GM21825 (cell line): ENCODE data around the gene RDH5.
"Not testable (repeated sequence)": the region's sequence is repeated elsewhere in the genome, so short reads cannot be mapped to it uniquely, and the experiment has no call there.

Experiments used
- ATAC-seq: cut with Tn5 transposase; IDR thresholded peaks from one replicate; pipeline ENCODE4 v1.9.1; 2021; ENCODE audit warnings: mild to moderate bottlenecking, moderate library complexity; ENCODE audit not compliant: unreplicated experiment

The RDH5 gene

DNA sequence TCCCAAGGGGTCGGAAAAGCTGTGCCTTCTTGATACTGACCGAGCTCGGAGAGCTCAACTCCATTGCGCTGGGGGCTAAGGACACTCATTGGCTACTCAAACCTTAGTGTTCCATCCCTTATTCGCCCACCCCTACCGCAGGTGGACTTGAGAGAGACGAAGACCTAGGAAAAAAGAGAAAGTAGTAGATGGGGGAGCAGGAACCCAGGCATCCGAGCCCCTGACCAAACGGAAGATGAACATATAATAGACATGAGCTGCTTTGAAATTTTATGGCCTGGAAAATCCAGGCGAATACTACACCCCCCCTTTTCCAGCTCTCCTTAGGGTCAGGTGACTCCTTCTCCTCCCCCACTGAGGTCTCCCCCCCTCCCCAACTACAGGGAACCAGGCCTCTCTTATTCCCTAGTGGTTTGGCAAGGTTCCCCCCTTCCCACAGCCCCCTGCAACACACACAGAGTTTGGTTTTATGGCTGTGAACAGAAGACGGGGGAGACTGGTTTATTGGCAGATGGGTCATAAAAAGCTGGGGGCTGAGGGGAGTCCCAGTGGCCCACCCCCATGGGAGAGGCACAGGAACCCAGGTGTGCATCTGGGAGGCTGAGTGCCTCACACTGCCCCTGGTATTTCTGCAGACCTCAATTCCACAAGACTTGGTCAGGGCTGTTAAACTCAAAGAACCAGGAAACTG lies 24.3 kb downstream of the RDH5 start:
- no peak for ATAC-seq

DNA sequence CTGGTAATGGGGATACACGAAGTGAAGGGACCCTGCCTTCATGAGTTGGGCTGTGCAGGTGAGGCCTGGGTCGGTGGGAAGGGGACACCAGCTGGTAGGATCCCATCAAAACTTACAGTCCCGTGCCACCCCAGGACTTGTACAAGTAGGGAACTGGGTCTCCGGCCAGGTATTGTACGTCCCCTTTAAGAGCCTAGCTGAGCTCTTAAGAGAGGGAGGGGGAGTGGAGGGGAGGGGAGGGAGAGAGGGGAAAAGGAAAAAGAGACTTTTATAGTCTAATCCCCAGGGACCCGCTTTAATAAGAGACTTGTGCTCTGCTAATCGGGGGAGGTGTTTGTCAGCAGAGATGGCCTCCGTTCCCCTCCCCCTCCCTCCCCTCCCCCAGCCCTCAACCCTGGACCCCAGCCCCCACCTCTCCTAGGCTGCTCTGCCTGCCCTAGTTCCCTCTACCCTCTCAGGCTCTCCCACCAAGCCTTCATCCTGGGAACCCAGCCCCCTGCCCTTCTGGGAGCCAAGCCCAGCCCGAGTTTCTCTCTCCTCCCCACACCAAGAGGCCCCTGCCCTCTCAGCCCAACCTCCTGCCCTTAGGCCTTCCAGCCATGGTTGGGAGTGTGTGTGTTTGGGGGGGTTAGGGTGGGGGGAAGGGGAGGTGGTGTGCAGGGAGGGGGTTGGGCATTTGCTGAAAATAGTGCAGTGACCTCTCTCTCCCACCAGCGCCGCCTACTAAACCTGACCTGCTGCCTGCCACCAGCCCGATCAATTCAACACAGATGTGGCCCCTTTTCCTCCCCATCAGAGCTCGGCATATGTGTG lies 25.4 kb downstream of the RDH5 start:
- ATAC-seq = no peak

DNA sequence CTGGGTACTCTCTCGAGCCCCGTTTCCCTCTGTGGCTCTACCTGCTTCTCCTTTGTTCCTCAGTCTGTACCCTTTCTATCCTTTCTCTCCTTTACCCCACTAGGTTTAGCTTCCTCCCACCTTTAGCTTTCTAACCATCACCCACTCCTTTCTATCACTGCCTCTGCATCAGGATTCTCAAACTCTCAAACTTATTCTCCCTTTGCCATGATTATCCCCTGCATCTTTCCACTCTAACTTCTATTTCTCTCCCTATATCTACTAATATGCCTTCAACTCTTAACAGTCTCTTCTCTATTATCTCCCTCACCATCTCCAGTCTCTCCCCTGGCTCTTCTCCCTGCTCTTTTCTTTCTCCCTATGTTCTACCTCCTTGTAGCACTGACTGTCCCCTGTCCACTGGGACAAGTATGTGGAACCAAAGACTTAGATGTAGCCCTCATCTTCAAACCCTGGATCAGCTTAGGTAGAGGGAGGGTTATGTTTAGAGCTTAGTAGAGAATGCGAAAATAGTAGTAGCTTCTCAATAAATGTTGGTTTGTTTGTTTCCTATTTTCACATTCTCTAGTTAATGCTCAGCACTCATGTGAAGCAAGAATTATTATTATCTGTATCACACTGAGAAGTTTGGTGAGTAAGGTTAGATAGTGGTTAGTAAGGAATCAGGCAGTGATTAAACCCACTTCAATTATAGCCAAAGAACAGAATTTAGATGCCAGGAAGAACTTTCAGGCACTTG lies 26.1 kb downstream of the RDH5 start:
- no peak for ATAC-seq

DNA sequence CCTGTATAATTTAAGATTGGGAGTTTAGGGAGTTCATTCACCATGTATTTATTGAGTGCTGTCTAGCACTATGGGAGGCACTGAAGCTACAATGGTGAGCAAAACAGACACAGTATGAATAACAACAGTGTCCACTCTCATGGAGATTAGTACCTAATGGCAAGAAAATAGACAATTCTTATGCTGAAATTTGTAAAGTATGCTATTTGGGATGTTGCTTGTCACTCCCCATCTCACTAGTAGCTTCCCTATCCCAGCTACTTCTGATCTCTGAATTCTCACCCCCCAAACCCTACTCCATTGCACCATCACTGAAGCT lies 26.7 kb downstream of the RDH5 start:
- ATAC-seq = no peak

DNA sequence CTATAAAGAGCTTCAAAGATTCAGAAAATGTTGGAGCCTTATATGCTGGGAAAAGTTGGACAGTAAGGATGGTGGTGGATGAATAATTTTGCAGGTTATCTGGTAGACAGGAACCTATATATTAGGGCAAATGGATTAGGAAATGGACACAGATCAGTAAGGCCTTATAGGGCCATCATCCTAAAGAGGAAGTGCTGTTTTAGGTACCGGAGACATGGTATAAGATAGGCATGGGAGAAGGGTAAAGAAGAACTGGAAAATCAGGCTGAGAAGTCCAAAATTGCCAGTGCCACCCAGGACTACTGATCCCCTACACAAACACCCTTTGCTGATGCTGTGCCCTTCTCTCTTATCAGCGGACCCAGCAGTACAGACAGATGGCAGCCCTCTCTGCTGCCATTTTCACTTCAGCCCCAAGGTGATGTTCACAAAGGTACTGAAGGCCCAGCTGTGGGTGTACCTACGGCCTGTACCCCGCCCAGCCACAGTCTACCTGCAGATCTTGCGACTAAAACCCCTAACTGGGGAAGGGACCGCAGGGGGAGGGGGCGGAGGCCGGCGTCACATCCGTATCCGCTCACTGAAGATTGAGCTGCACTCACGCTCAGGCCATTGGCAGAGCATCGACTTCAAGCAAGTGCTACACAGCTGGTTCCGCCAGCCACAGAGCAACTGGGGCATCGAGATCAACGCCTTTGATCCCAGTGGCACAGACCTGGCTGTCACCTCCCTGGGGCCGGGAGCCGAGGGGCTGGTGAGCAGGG lies 28.2 kb downstream of the RDH5 start:
- no peak for ATAC-seq

DNA sequence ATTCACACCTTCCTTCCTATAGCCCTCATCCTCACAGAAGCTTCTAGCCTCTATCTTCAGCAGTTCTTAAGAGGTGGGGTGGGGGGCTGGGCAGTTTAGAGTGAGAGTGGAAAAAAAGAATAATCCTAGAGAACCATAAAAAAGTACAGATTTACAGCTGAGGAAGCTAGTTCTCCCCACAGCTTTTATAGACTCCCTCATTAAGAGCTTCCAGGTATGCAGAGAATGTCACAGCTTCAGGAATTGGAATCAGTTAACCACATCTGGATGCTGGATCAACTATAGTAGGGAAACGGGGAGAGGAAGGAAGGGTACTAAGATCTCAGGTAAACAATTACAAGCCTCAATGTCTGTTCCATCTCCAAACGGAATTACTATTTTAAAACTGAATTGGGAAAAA lies 35.1 kb downstream of the RDH5 start:
- ATAC-seq = no peak

DNA sequence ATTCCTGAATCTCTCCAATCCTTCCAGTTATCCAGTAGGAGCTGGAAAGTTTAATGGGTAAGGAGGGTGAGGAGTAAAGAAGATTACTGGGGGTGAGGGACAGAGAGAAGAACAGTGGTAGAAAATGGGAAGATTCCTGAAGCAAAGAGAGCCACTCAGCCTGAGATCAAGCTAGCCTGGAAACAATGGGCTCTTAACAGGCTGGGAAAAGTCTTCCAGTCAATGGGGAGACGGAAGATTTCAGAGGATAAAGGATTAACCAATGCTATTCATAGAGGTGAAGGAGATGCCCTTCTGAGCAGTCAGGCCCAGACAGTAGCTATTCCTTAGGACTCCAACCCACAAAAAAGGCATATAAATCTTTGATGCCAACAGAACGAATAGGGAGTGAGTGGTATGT lies 37.5 kb downstream of the RDH5 start:
- ATAC-seq = no peak

DNA sequence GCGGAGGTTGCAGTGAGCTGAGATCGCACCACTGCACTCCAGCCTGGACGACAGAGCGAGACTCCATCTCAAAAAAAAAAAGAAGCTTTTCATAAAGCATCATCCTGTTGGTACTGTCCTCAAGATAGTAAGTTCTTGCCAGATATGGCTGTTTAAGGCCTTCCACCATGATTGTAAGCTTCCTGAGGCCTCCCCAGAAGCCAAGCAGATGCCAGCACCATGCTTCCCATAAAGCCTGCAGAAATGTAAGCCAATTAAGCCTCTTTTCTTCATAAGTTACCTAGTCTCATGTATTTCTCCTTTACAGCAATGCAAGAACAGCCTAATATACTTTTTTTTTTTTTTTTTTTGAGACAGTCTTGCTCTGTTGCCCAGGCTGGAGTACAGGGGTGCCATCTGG lies 38.4 kb downstream of the RDH5 start:
- ATAC-seq = not testable (repeated sequence)

DNA sequence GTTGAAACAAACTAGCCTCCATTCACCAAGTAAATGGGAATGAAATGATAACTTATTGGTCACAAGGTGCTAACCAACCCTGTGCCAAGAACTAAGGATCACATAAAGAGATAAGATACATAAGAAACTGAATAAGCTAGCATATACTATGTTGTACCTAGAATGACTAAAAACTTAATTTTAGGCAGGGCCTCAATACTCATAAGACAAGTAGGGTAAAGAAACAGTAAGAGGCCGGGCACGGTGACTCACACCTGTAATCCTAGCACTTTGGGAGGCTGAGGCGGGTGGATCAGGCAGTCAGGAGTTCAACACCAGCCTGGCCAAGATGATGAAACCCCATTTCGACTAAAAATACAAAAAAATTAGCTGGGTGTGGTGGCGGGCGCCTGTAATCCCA lies 40.5 kb downstream of the RDH5 start:
- ATAC-seq = no peak

DNA sequence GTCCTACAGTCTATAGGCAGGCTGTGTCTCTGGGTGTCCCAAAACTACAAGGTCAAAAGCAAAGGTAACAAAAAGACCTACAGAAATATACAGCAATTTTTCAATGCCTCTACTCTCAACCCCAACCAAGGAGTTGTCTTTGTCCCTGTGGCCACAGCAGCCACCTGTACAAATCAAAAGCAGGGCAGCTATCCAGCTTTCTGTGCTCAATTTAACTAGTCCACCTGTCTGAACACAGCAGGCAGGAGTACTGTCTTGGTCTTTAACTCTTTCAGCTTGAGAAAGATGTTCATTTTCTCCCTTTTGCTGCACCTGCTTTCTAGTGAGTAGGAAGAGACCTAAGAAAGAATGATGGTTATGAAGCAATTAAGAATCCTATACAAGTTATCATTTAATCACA lies 42.5 kb downstream of the RDH5 start:
- no peak for ATAC-seq

DNA sequence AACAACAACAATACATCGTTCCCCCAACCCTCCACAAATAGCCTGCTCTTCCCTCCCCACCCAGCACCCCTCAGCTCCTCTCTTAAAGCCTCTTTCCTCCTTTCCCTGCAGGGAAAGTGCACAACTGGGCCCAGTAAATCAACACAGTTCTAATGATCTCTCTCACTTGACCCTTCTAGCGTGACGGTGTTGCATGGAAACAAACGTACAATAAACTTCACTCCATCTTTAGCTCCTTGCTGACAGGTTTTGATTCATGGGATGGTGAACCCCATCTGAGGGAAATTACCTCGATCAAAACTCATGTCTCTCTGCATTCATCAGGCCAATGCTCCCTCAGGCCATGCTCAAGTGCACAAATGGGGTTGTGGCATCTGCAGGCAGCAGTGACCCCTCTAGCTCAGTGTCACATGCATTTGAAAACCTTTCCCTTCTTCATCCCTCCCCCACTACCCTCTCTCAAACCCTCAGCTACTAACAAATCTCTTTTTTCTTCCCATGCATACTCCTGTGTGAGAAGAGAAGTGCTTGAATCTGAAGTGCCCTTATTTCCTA lies 45.6 kb downstream of the RDH5 start:
- no peak for ATAC-seq

DNA sequence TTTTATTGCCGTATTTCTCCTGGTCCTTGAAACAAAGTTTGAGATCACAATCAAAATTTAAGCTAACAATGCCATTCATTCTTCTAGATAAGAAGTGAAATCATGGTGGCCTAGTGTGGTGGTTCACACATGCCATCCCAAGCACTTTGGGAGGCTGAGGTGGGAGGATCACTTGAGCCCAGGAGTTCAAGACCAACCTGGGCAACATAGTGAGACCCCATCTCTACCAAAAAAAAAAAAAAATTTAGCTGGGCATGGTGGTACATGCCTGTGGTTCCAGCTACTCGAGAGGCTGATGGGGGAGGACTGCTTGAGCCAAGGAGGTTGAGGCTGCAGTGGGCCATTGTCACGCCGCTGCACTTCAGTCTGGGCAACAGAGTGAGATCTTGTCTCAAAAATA lies 47.0 kb downstream of the RDH5 start:
- no peak for ATAC-seq

DNA sequence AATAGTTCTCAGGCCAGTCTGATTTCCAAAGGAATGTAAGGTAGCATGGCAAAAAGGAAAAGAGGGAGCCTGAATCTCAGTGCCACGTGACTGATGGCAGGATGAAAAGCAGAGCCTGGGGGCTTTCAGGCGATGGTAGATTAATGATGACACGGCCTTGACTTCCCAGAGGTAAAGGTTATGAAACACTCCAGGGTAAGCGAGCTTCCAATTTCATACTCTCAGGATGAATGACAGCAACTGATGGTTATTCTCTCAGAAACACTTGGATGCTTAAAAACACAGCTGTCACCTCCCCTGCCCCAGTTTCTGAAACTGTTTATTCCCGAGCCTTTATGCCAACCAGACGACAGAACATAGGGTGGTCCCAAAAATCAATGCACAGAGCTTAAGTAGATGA lies 51.5 kb downstream of the RDH5 start:
- ATAC-seq = no peak
